CMK (cell line): ENCODE data around the gene KCND1.
A peak's percentile ranks its signal among the peaks of the same experiment; 100 is the strongest.

ENCODE experiments used
- DNase-seq: peaks from one replicate; pipeline ENCODE4 v3.0.0-alpha.2; 2010; ENCODE audit warnings: low read depth

The KCND1 gene

DNA sequence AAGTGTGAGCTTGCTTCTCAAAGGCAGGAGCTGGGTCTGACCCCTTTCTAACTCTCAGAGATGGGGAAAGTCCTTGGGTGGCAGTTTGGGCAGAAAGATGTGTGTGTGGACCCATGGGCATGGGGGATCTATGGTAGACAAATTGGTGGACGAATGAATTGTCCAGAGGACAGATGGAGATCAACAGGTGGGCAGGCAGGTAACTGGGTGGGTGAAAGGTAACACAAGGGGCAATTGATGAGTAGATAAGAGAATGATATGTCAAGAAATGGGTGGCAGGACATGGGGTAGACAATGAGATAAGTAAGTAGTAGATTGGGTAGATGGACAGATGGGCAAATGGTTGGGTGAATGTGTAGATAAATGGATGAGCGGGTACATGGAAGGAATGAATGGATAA is 2.9 kb upstream of the KCND1 start:
- no peak for DNase-seq

DNA sequence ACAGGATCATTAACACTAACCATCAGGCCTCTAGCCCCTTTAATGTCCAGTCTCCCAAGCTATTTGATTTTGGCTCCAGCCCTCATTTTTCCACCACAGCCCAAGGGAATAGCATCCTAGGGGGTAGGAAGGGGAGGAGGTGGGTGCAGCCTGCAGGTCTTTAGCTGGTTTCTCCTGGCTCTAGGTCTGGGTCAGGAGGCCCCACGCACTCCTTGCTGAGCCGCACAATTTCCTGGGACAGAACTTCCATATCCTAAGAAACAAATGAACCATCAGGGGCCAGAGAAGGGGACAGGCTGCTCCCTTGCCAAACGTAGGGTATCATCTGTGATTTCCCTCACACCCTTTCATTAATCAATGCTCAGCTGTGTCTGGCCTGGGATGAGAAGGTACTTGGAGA is 2.4 kb upstream of the KCND1 start:
- DNase-seq: no peak

GRCh38 chrX:48972220-48973164 is 848 bp upstream of the KCND1 start:
- no peak for DNase-seq

GRCh38 chrX:48969471-48969870 is 2.2 kb downstream of the KCND1 start:
- no peak for DNase-seq

DNA sequence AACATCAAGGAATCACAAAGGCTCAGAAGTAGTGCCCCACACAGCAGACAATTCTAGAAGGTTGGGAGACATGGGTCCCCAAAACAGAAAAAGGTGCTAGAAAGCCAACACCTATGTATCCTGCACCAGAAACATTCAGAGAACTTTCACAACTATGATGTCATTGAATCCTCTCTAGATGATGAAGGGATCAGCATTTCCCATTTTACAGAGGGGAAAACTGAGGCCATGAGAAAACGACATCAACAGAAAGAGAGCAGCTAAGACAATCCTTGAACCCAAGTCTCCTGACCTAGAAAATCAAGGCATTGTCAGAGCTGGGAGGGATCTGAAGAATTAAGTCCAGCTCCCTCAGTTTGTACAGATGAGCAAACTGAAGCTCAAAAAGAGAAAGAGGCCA is 3.3 kb downstream of the KCND1 start:
- no peak for DNase-seq

DNA sequence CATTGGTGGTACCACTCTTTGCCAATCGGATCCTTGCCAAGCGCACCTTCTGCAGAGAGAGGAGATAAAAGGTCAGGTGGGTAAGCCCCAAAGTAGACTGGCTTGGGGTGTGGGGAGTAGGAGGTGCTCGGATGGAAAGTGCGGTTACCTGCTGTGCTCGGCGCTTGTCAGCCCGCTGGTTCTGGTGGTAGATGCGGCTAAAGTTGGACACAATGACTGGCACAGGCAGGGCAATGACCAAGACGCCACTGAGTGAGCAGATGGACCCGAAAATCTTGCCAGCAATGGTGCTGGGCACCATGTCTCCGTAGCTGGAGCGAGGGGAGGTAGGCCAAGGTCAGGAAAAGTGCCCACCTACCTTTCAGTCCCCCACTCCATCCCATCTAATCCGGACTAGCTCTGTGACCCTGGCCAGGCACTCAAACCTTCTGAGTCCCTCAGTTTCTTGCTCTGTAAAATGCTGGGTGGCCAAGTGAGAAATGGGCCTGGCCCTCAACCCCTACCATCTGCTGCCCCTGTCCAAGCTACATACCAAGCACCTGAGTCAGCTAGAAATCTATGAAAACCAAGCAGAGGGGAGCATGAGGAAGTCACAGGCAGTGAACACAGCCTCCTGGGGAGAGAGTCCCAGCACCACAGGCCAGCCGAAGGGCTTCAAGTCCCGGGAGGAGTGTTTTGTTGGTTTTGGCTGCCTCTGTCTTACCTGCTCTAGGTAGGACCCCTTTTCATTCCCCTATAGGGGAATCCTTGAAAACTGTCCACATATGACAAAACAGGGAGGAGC is 4.7 kb downstream of the KCND1 start:
- no peak for DNase-seq

DNA sequence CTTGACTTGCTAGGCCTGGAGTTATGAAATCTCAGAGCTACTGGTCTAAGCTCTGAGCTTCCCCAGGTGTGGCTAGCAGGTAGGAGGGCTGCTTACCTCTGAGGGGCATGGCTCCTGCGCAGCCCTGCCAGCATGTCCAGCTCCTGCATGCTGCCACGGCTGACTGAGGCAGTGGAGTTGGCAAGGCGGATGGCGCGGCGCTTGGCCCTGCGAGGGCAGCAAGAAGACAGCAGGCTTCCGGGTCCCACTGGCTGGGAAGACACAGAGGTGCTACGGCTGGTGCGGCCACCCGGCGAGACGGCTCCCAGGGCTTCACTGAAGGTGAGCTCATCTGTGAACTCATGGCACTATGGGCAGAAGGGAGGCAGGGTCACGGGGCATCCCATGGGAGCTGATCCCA is 5.7 kb downstream of the KCND1 start:
- no peak for DNase-seq

GRCh38 chrX:48961585-48962091 is 10.0 kb downstream of the KCND1 start:
- DNase-seq: no peak

- DNase-seq: no peak
These were observed 11.4 kb downstream of the KCND1 start for GRCh38 chrX:48960291-48960690.

DNA sequence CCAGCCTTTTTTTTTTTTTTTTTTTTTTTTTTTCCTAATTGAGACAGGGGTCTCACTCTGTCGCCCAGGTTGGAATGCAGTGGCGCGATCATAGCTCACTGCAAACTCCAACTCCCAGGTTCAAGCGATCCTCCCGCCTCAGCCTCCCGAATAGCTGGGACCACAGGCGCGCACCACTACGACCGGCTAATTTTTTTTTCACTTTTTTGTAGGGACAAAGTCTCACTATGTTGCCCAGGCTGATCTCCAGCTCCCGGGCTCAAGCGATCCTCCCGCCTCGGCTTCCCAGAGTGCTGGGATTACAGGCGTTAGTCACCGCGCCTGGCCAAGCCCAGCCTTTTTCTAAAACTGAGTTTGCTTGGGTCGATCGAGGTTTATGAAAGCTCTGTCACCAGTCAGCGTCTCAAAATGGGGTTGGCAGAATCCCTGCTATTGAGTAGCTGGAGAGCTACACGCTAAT is 13.0 kb downstream of the KCND1 start:
- DNase-seq: no peak

GRCh38 chrX:48957827-48958634 is 13.6 kb downstream of the KCND1 start:
- peak; percentile 98 for DNase-seq

DNA sequence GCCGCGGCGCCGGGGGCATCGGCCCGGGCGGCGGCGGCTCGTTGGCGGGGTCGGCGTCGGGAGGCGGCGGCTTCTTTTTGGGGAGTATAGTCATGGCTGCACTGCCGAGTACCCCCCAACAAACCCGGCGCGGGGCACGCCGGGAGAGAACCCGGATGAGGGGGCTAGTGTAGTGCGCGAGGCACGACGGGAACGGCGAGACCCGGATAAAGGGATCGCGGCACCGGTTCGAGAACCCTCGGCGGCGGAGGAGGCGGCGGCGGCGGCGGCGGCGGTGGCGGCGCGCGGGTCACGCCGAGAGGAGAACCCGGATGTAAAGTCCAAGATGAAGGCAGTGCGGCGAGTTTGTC is 14.2 kb downstream of the KCND1 start, which contains the start of gene OTUD5:
OTUD5 (minus strand) TSS at position 131 of the 350 bp plus-strand sequence; CDS start at position 94, 37 bp downstream.
- DNase-seq: no peak

DNA sequence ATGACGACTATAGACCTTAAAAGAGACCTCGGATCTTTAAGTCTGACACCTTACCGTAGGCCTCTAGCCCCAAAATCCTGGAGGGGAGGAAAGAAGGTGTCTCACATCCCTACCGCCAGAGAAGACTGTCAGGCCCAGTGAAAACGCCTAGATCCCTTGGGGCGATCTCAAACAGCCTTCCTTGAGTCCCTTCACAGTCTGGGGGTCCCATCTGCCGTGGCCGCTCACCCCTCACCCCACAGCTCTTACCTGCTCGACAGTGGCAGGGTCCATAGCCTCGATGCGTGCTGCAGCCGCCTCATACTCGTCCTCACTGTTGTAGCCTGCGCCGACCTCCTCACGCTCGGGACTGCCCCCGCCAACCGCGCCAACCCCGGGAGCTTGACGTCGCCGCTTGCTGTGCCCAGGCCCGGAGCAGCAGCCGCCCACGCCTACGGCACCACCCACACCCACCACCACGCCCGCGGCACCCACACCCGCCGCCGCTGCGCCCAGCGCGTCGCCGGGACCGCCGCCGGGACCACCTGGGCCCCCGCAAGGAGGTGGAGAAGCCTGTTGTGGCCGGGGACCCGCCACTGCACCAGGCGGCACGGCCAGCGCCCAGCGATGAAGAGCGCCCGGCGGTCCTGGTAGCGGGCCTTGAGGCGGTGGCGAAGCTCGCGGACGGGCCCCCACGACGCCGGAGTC is 14.8 kb downstream of the KCND1 start:
- DNase-seq: no peak

GRCh38 chrX:48948589-48948988 is 23.1 kb downstream of the KCND1 start:
- no peak for DNase-seq

- no peak for DNase-seq
These were observed 25.9 kb downstream of the KCND1 start for GRCh38 chrX:48945517-48946348.

DNA sequence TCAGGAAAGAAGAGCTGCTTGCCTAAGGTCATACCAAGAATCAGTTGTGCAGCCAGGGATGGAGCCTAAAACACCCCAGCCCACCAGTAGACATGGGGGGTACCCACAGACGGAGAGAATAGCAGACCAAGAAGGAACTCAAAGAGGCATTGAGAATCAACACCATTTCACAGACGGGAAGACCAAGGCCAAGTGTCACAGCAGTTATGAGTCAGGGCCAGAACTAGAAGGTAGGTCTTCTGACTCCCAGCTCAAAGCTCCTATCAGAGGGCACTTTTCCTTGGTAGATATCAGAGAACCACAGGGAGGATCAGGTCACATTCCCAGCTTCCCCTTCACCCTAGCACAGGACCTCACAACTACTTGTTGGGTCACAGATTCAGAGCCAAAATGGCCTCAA is 28.7 kb downstream of the KCND1 start:
- DNase-seq: no peak

DNA sequence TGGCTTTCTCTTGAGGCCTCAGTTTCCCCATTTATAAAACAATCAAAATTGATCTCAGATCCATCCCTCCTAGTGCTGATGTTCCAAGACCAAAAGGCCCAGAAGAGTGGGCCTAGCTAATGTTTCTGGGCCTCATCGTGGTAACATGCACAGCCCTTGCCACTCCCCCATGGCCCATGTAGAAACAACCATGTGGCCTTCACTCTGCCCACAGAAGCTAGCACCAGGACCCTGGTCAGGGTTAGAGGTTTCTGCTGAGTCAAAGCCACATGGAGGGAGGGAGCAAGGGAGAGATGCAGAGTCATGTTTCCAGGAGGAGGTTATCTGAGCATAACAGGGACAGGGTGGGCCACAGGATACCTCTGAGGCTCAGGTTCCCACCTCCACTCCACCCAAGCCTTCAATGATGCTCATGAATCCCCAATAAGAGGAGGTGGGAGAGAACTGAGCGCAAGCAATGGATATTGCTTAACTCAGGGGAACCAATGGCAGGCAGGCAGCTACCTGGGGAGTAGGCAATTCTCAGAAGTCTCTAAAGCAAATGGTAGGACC is 31.2 kb downstream of the KCND1 start:
- DNase-seq: no peak

DNA sequence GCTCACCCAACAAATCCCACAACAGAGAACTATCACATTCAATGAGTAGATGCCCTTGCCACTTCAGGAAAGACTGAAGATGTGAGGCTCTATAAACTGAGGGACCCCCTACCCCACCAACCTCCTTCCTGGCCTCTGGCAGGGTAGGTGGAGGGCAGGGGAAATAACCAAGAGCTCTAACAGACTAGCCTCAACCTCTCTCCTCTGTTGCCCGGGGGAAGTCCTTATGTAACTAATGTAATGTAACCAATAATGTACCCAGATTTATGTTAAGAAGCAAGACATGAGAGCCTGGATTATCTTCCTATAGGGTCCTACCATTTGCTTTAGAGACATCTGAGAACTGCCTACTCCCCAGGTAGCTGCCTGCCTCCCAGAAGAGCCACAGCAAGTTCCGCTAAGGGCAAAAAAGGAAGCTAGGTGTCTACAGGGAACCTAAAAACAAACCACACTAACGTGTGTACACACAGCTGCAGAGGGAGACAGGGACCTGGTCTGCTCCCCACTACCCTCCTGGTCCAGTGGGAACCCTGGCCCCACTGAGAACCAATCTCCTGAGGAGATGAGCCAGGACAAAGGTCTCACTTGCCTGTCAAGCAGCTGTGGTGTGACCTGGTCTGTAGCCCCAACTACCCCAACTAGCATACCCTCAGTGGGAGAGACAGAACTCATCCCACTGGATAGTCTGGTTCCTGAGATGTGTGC is 32.0 kb downstream of the KCND1 start:
- no peak for DNase-seq

- no peak for DNase-seq
These were observed 32.8 kb downstream of the KCND1 start for GRCh38 chrX:48938721-48939425.
